Fibroblast of the aortic adventitia (primary cell): ENCODE data around the gene RHOT1. TPM values are rescaled to one million over a fixed set of nuclear protein-coding genes. Genes with fewer than 3 reads are reported as not detected.
"Not testable (repeated sequence)": the region's sequence is repeated elsewhere in the genome, so short reads cannot be mapped to it uniquely, and the experiment has no call there.

Source experiments
- DNase-seq: peaks from one replicate; pipeline ENCODE4 v3.0.0-alpha.2; 2010; ENCODE audit warnings: low read depth
- H3K4me3 ChIP-seq: 2 replicates; pipeline ENCODE4 v1.5.1; 2011; ENCODE audit warnings: low read depth, mild to moderate bottlenecking, control low read depth, low read length, moderate library complexity
- CTCF ChIP-seq: IDR thresholded peaks from 2 replicates; pipeline ENCODE4 v1.5.1; 2011; ENCODE audit warnings: mild to moderate bottlenecking, low read length, control low read depth, inconsistent platforms; ENCODE audit not compliant: insufficient read depth
- total RNA-seq: library from RNA; depleted of rRNA; stranded (reverse); fragments of >200 nt; gene quantifications from 2 replicates; pipeline ENCODE4 v1.2.3, GENCODE V29; 2012; ENCODE audit warnings: low replicate concordance

RHOT1 gene
- 21.0 and 50.5 TPM in 2 replicates for total RNA-seq

- TF ChIP-seq CTCF: peak; percentile 73
- H3K4me3 ChIP-seq: peak within 1 kb of the TSS; percentile 96
- peak; percentile 84 for DNase-seq
These were observed at the start of gene RHOT1 for GRCh38 chr17:32142038-32142856. Gene RHOT1, plus strand, starts transcription at chr17:32142502. Its CDS starts 191 bp downstream, at chr17:32142693.

- TF ChIP-seq CTCF: no peak
- no peak for DNase-seq
These were observed 42.6 kb upstream of the RHOT1 start for GRCh38 chr17:32099686-32100085.

GRCh38 chr17:32100323-32100722 is 42.0 kb upstream of the RHOT1 start:
- not testable (repeated sequence) for DNase-seq, H3K4me3 ChIP-seq

More at GRCh38 chr17:32099686-32100085, 42.6 kb upstream of the RHOT1 start:
- H3K4me3 ChIP-seq: no peak overlapping the region

GRCh38 chr17:32100971-32101631 is 41.2 kb upstream of the RHOT1 start:
- peak; percentile 13 for DNase-seq
- H3K4me3 ChIP-seq: no peak overlapping the region
- TF ChIP-seq CTCF: no peak

- H3K4me3 ChIP-seq: no peak overlapping the region
- DNase-seq: no peak
- TF ChIP-seq CTCF: no peak
These were observed 40.1 kb upstream of the RHOT1 start for GRCh38 chr17:32102172-32102571.

- no peak overlapping the region for H3K4me3 ChIP-seq
- no peak for TF ChIP-seq CTCF
- peak; percentile 42 for DNase-seq
These were observed 39.6 kb upstream of the RHOT1 start for GRCh38 chr17:32102646-32103186.

GRCh38 chr17:32103476-32104113 is 38.7 kb upstream of the RHOT1 start:
- no peak overlapping the region for H3K4me3 ChIP-seq
- no peak for TF ChIP-seq CTCF
- peak; percentile 72 for DNase-seq
